IMR-90 (cell line): ENCODE measurements around the gene FOXL3. TPM values are rescaled to one million over a fixed set of nuclear protein-coding genes. Genes with fewer than 3 reads are reported as not detected.

ENCODE experiments used
- ATAC-seq: fragments of 200-7000 bp; cut with Tn5 transposase; 2 replicates; pipeline ENCODE4 v1.9.1; 2020; ENCODE audit warnings: low read depth, mild to moderate bottlenecking, moderate library complexity
- BruUV-seq: library from RNA; stranded (reverse); fragments of 400-500 nt; replicated peaks from 2 replicates; lab custom pipeline; 2021; lab: Mats Ljungman, UMichigan
- CTCF ChIA-PET: fragments of 300-600 bp; formaldehyde crosslinking; extraction: SDS; loops from one replicate; lab custom pipeline; 2021; ENCODE audit warnings: antibody characterized with exemption; lab: Yijun Ruan, JAX
- POLR2A ChIA-PET: fragments of 300-600 bp; sonication (Branson Sonifier 250); formaldehyde crosslinking; loops from one replicate; lab custom pipeline; 2022; ENCODE audit warnings: antibody characterized with exemption; ENCODE audit not compliant: unreplicated experiment; lab: Charles Lee
- DNase-seq: peaks from one replicate; pipeline ENCODE4 v3.0.0; 2013
- H2AFZ ChIP-seq: replicated peaks from 2 replicates; pipeline ENCODE3; 2013; ENCODE audit warnings: low read length, mild to moderate bottlenecking; ENCODE audit not compliant: poor library complexity
- H2AK5ac ChIP-seq: 2 replicates; pipeline ENCODE4 v1.6.1; 2013; ENCODE audit warnings: low read depth, low read length, inconsistent platforms
- H2AK9ac ChIP-seq: replicated peaks from 2 replicates; pipeline ENCODE3; 2013; ENCODE audit warnings: mild to moderate bottlenecking, low read depth, low read length, moderate library complexity; ENCODE audit not compliant: poor library complexity
- H2BK120ac ChIP-seq: 2 replicates; pipeline ENCODE4 v1.6.1; 2013; ENCODE audit warnings: low read depth, low read length, inconsistent platforms
- H2BK15ac ChIP-seq: 3 replicates; pipeline ENCODE4 v1.6.1; 2013; ENCODE audit warnings: low read depth, low read length, inconsistent platforms
- H2BK20ac ChIP-seq: 2 replicates; pipeline ENCODE4 v1.6.1; 2013; ENCODE audit warnings: low read depth, mild to moderate bottlenecking, inconsistent platforms, low read length, moderate library complexity
- H2BK5ac ChIP-seq: 2 replicates; pipeline ENCODE4 v1.6.1; 2013; ENCODE audit warnings: mild to moderate bottlenecking, low read depth, low read length, inconsistent platforms; ENCODE audit not compliant: poor library complexity, severe bottlenecking
- H3K14ac ChIP-seq: replicated peaks from 2 replicates; pipeline ENCODE4 v1.6.1; 2013; ENCODE audit warnings: low read depth, low read length, inconsistent platforms
- H3K18ac ChIP-seq: 2 replicates; pipeline ENCODE4 v1.6.1; 2013; ENCODE audit warnings: low read depth, low read length, control low read depth
- H3K23ac ChIP-seq: 2 replicates; pipeline ENCODE4 v1.6.1; 2013; ENCODE audit warnings: low read depth, low read length, inconsistent platforms
- H3K27ac ChIP-seq: 2 replicates; pipeline ENCODE4 v1.5.1; 2013; ENCODE audit warnings: mild to moderate bottlenecking, control low read depth, low read length; ENCODE audit not compliant: insufficient read depth
- H3K27me3 ChIP-seq: 2 replicates; pipeline ENCODE4 v1.6.1; 2013; ENCODE audit warnings: low read length; ENCODE audit not compliant: control insufficient read depth, insufficient read depth
- H3K36me3 ChIP-seq: 2 replicates; pipeline ENCODE4 v1.6.1; 2013; ENCODE audit warnings: low read length, mixed read lengths; ENCODE audit not compliant: control insufficient read depth, insufficient read depth
- H3K4ac ChIP-seq: 2 replicates; pipeline ENCODE4 v1.6.1; 2013; ENCODE audit warnings: low read depth, low read length, inconsistent platforms
- H3K4me1 ChIP-seq: 2 replicates; pipeline ENCODE4 v1.6.1; 2013; ENCODE audit warnings: low read length, mixed read lengths; ENCODE audit not compliant: control insufficient read depth, insufficient read depth
- H3K4me2 ChIP-seq: 2 replicates; pipeline ENCODE4 v1.6.1; 2013; ENCODE audit warnings: low read depth, mild to moderate bottlenecking, control low read depth, low read length, moderate library complexity
- H3K4me3 ChIP-seq: 2 replicates; pipeline ENCODE4 v1.5.1; 2013; ENCODE audit warnings: low read depth, mild to moderate bottlenecking, control low read depth, low read length, moderate library complexity; ENCODE audit not compliant: insufficient read depth
- H3K56ac ChIP-seq: 2 replicates; pipeline ENCODE4 v1.6.1; 2013; ENCODE audit warnings: low read length, inconsistent platforms; ENCODE audit not compliant: insufficient read depth; ENCODE audit errors: extremely low read depth
- H3K79me1 ChIP-seq, 2 experiments: 2 replicates each; pipeline ENCODE4 v1.6.1; 2013; ENCODE audit warnings: low read length in 2 of 2, inconsistent platforms in 1 of 2, low read depth in 1 of 2
- H3K9ac ChIP-seq: 2 replicates; pipeline ENCODE4 v1.6.1; 2013; ENCODE audit warnings: low read depth, low read length, control low read depth
- H3K9me1 ChIP-seq: 2 replicates; pipeline ENCODE4 v1.6.1; 2013; ENCODE audit warnings: low read length, inconsistent platforms; ENCODE audit not compliant: insufficient read depth
- H3K9me3 ChIP-seq: 2 replicates; pipeline ENCODE4 v1.6.1; 2013; ENCODE audit warnings: low read length; ENCODE audit not compliant: control insufficient read depth, insufficient read depth
- H4K20me1 ChIP-seq: 2 replicates; pipeline ENCODE4 v1.6.1; 2013; ENCODE audit warnings: low read length, inconsistent platforms; ENCODE audit not compliant: insufficient read depth
- H4K5ac ChIP-seq: 2 replicates; pipeline ENCODE4 v1.6.1; 2013; ENCODE audit warnings: mild to moderate bottlenecking, low read depth, low read length, control low read depth
- H4K8ac ChIP-seq, 2 experiments: 2 replicates each; pipeline ENCODE4 v1.6.1; 2013; ENCODE audit warnings: low read depth in 2 of 2, low read length in 2 of 2, control low read depth in 1 of 2, inconsistent platforms in 1 of 2
- H4K91ac ChIP-seq: 2 replicates; pipeline ENCODE4 v1.6.1; 2013; ENCODE audit warnings: low read depth, low read length, inconsistent platforms; ENCODE audit not compliant: insufficient read depth
- CEBPB ChIP-seq: IDR thresholded peaks from 2 replicates; pipeline ENCODE4 v1.6.1; 2012; ENCODE audit warnings: low read depth, low read length, improper control_type of control experiment
- CHD1 ChIP-seq: IDR thresholded peaks from 2 replicates; pipeline ENCODE4 v1.6.1; 2012; ENCODE audit warnings: low read depth, low read length, improper control_type of control experiment
- CTCF ChIP-seq: conservative IDR thresholded peaks from 2 replicates; pipeline ENCODE4 v1.5.1; 2012; ENCODE audit warnings: mild to moderate bottlenecking, low read depth, low read length, improper control_type of control experiment
- ELK1 ChIP-seq: fragments of 150-350 bp; IDR thresholded peaks from 2 replicates; pipeline ENCODE4 v1.6.1; 2016; ENCODE audit warnings: low read depth, mild to moderate bottlenecking, low read length, moderate library complexity, borderline replicate concordance
- FOS ChIP-seq: fragments of 150-350 bp; IDR thresholded peaks from 2 replicates; pipeline ENCODE4 v1.6.1; 2016; ENCODE audit warnings: low read depth, low read length
- MAZ ChIP-seq: IDR thresholded peaks from 2 replicates; pipeline ENCODE4 v1.6.1; 2012; ENCODE audit warnings: low read depth, mild to moderate bottlenecking, low read length, improper control_type of control experiment, moderate library complexity, borderline replicate concordance
- MXI1 ChIP-seq: IDR thresholded peaks from 2 replicates; pipeline ENCODE4 v1.6.1; 2012; ENCODE audit warnings: low read depth, mild to moderate bottlenecking, low read length, moderate library complexity, borderline replicate concordance
- NFE2L2 ChIP-seq: fragments of 150-350 bp; IDR thresholded peaks from 2 replicates; pipeline ENCODE4 v1.6.1; 2016; ENCODE audit warnings: low read depth, mild to moderate bottlenecking, low read length
- POLR2A ChIP-seq: IDR thresholded peaks from 2 replicates; pipeline ENCODE4 v1.6.1; 2012; ENCODE audit warnings: mild to moderate bottlenecking, low read depth, low read length
- SMC3 ChIP-seq: fragments of 150-350 bp; IDR thresholded peaks from 2 replicates; pipeline ENCODE4 v1.6.1; 2016; ENCODE audit warnings: low read depth, mild to moderate bottlenecking, antibody characterized with exemption, low read length, moderate library complexity
- WGBS, 2 experiments: methylation state at CpG; one replicate each; pipeline versions ENCODE4 v1.1.5 to v1.1.7; 2013; ENCODE audit warnings: missing lambda C conversion rate in 2 of 2; ENCODE audit not compliant: insufficient read length in 1 of 2; ENCODE audit errors: extremely low coverage in 2 of 2; 5-methylcytosine and 5-hydroxymethylcytosine counted together
- dilution Hi-C: fragments of 300-500 bp; cut with HindIII; formaldehyde crosslinking; loops from one replicate; pipeline ENCODE4 v1.14.3; 2018; ENCODE audit warnings: low sequenced_read_pairs; ENCODE audit not compliant: unreplicated experiment
- in situ Hi-C: fragments of 300-500 bp; cut with MboI; formaldehyde crosslinking; loops from 3 replicates; pipeline ENCODE4 v1.14.3; 2019; ENCODE audit warnings: low sequenced_read_pairs, inconsistent platforms, mixed read lengths
- intact Hi-C: fragments of 100-400 bp; cut with micrococcal nuclease; formaldehyde crosslinking; loops from 2 replicates; pipeline ENCODE4 v1.10.0; 2022
- polyA plus RNA-seq, 3 experiments: library from polyadenylated mRNA; depleted of rRNA; stranded (reverse); fragments of >200 nt; gene quantifications; 2 replicates each; pipeline ENCODE4 v1.2.3, GENCODE V29; 2012; ENCODE audit warnings: low replicate concordance in 1 of 3
- total RNA-seq: library from RNA; depleted of rRNA; stranded (reverse); fragments of >200 nt; gene quantifications from 2 replicates; pipeline ENCODE4 v1.2.3, GENCODE V29; 2012

The FOXL3 gene
- total and polyA plus RNA-seq, 2 of the 4 experiments (the other 2 are of a cell fraction), result not detected

GRCh38 chr7:296373-296945 is 6.5 kb downstream of the FOXL3 start:
- DNase-seq (no peak), ATAC-seq (no peak)
- no peak overlapping the region for H2BK20ac ChIP-seq
- H3K4ac ChIP-seq, result no peak overlapping the region
- H3K23ac ChIP-seq, result no peak overlapping the region
- no peak overlapping the region for H3K18ac ChIP-seq
- in situ Hi-C loops, result no loop called here
- H3K9ac ChIP-seq, result no peak overlapping the region
- no peak overlapping the region for H2AK5ac ChIP-seq
- intact Hi-C loops, result no loop called here
- H4K8ac ChIP-seq, result no peak overlapping the region
- no peaks in the 10 kb centered on the region for H4K20me1 ChIP-seq
- H2BK15ac ChIP-seq, result no peak overlapping the region
- peaks cover 55% of the 10 kb centered on the region for H3K27me3 ChIP-seq
- ChIA-PET CTCF (no interaction called here), POLR2A (no interaction called here)
- dilution Hi-C loops, result no loop called here
- no peak overlapping the region for H2BK120ac ChIP-seq
- TF ChIP-seq CTCF (no peak), ELK1 (no peak), SMC3 (no peak), CEBPB (no peak), MAZ (no peak), MXI1 (no peak), FOS (no peak), NFE2L2 (no peak), POLR2A (no peak), CHD1 (no peak)
- H3K9me3 ChIP-seq, result no peaks in the 10 kb centered on the region
- no peak overlapping the region for H3K56ac ChIP-seq
- H3K4me3 ChIP-seq, result no peak overlapping the region
- H3K4me1 ChIP-seq, result no peaks in the 10 kb centered on the region
- H2AK9ac ChIP-seq, result no peak overlapping the region
- no peak overlapping the region for H3K14ac ChIP-seq
- H3K36me3 ChIP-seq, result no peaks in the 10 kb centered on the region
- no peaks in the 10 kb centered on the region for H3K9me1 ChIP-seq
- no peak overlapping the region for H3K4me2 ChIP-seq
- no TSS peak for BruUV-seq
- H4K5ac ChIP-seq, result no peak overlapping the region
- H4K91ac ChIP-seq, result no peak overlapping the region
- H2BK5ac ChIP-seq, result no peak overlapping the region
- 65% methylated on average over 4 of the region's 20 CpGs; no CpG with 5 or more reads in 1 of the 2 experiments for WGBS, 2 experiments
- H3K79me1 ChIP-seq, result no peaks in the 10 kb centered on the region
- no peak overlapping the region for H3K27ac ChIP-seq
- H2AFZ ChIP-seq, result no peak overlapping the region
